NOMO-1 treated with DMSO at 0.1 percent for 48 hours (cell line): ENCODE results near the gene DENND11.
"Not testable (repeated sequence)": the region's sequence is repeated elsewhere in the genome, so short reads cannot be mapped to it uniquely, and the experiment has no call there.

Source experiments
- DNase-seq: peaks from one replicate; lab custom pipeline; 2025; ENCODE audit not compliant: unreplicated experiment; lab: John Stamatoyannopoulos, UW

DENND11 gene

GRCh38 chr7:141708351-141708750 lies 6.4 kb upstream of the DENND11 start, which contains the start of gene WEE2:
Gene WEE2, plus strand, starts transcription at chr7:141708353. Its CDS starts 406 bp downstream, at chr7:141708759.
- DNase-seq, result no peak

GRCh38 chr7:141706239-141707064 lies 4.5 kb upstream of the DENND11 start:
- DNase-seq, result no peak

GRCh38 chr7:141704741-141705140 lies 2.8 kb upstream of the DENND11 start:
- no peak for DNase-seq

DNA sequence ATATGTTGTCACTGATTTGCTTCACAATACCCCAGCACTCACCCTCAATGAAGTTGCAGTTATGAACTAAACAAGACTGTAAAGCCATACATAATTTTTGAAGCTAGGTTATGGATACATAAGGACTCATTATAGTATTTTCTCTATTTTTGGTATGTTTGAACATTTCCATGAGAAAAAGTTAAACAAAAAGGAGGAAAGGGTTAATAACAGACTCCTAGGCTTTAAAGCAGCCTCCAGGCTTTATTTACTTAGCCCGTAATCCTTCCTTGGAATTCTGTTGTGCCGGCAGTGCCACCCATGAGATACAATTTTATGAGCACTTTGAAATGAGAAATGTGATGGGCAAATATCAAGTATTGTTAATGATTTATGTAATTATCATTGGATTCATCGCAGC lies 2.1 kb upstream of the DENND11 start:
- no peak for DNase-seq

GRCh38 chr7:141702892-141703291 lies 926 bp upstream of the DENND11 start:
- DNase-seq, result no peak

DNA sequence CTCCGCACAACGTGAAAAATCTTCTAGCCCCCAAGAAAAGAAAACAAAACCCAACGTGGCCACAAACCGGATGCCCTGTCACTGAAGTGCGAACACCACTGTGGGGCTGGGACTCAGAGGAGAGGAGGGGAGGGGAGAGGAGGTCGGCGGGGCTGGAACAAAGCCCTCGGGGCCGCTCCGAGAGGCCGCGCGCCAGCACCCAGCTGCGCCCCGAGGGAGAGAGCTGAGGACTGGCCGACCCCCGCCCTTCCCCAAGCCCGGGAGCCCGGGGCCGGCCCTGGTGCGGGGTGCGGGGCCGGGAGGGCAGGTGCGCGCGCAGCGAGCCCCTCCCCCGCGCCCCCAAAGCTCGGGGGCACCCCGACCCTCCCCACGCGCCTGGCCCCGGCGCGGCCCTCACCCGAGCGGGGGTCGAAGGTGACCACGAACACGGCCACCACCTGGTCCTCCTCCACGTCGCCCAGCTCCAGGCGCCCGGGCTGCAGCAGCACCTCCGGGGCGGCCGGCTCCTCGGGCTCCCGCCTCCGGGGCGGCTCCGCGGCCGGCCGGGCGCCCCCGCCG lies 398 bp downstream of the DENND11 start:
- DNase-seq, result no peak

DNA sequence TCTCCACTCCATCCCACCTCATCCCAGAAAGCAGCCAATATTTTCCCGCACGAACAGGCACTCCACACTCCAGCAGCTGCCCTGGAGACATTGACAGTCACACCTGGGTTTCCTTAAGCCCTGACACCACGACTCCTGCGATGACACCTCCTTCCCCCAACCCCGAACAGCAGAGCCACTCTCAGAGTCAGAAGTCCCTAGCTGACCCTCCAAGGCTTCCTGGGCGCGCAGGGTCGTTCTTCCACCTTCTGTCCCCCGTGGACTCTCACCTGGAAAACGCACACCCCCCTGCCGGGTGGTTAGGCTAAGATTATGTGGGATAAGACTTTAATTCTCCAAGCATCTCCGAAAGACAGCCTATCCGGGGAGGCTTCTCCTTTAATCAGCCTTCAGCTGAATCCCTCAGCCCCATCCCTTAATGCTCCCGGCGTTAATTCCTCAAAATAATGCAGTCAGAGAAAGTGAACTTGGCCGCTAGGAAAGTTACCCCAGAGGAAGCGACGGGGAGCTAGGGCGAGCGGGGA lies 1.1 kb downstream of the DENND11 start:
- no peak for DNase-seq

- DNase-seq, result no peak
Measured at GRCh38 chr7:141700296-141700847, 1.6 kb downstream of the DENND11 start.

DNA sequence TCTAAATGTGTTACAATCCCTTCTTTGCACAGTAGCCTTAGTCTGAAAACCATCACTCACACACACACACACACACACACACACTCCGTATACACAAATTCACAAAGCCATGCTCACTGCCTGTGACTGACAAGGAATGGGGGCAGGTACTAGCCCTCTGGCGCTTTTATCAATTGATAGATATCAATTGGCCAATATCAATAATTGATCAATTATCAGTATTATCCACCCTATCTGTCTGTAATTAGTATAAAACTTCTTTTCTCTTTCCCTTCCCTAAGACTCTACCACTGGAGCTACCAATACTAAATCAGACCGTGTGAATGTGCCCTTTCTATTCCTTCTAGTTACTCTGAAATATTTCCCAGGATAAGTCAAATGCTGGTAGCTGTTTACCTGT lies 2.1 kb downstream of the DENND11 start:
- DNase-seq, result no peak

DNA sequence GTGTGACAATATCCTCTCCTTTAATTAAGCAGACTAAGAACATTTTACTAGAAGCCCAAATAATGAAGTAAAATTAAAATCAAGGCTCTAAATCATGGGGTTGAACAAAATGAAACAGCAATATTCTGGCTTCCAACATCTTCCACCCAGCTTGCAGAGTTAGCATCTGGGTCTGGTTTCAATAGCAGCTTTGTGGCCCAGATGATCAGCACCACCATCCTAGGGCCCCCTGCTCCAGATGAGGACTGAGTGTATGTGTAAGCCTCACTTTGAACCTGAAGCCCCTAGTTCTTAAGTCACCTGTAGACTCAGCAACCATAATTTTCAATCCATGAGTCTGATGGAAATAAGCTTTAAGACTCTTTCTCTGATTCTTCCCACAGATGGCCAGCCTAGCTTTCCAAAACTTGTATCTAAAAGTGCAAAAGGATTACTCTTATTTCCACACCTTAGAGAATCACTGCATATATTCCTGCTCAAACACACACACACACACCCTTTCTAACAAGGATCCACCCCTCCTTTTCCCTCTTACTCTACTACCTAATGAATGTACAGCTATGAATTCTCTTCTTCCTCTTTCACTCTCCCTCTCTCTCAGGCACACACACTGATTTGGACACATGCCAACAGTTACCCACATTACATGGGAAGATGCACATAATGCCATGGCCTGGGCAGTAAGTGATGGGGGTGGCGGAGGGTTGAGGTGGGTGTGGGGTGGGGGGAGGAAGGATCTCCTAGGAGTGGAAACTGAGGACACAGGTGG lies 3.5 kb downstream of the DENND11 start:
- DNase-seq, result peak; percentile 33

DNA sequence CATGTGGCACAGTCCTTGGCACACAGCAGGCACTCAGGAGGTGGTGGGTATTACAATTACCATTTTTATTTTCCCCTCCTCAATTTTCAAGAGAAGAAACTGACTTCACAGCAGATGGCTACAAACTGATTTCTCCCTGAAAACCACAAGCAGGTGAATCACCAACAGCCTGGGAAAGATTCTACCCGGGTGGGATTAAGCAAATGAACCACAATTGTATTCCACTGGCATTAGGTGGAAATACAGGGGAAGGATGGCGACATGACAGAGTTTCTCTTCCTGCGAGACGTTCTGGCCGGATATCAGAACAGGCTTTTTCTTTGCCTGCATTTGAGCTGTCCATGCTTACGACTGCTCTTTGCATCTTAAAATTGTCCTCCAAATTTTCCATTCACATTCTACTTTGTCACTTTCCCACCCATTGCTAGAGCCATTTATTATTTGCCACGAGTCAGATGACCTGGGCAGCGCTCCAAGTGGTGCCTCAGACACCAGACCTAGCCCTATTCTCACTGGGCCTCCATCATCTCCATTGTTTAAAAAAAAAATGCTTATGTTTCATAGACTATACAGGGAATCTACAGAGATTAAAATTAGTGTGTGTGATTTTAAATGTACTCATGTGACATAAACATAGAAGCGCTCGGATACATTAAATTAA lies 4.6 kb downstream of the DENND11 start:
- no peak for DNase-seq

DNA sequence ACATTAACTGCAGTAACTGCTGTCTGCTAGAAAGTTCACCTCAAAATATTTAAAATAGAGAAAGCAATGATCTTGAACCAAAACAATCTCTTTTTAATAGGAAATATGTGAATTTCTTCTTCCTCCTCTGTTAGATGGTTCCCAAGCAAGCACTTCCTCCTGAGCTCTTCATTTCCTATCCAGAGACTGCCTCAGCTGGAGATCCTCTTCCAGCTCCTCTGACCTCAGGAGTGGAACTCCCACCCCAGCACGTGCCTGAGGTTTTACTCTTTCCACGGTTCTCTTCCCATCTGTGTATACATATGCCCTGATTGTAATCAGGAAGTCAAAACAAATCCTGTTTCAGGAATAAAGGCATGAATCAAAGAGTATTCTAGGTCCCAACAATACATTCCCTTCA lies 5.6 kb downstream of the DENND11 start:
- no peak for DNase-seq

- DNase-seq, result no peak
Measured at GRCh38 chr7:141695803-141696289, 6.1 kb downstream of the DENND11 start.

- DNase-seq, result no peak
Measured at GRCh38 chr7:141693082-141693481, 8.9 kb downstream of the DENND11 start.

- no peak for DNase-seq
Measured at GRCh38 chr7:141691961-141692360, 10.0 kb downstream of the DENND11 start.

GRCh38 chr7:141691540-141691939 lies 10.4 kb downstream of the DENND11 start:
- no peak for DNase-seq

DNA sequence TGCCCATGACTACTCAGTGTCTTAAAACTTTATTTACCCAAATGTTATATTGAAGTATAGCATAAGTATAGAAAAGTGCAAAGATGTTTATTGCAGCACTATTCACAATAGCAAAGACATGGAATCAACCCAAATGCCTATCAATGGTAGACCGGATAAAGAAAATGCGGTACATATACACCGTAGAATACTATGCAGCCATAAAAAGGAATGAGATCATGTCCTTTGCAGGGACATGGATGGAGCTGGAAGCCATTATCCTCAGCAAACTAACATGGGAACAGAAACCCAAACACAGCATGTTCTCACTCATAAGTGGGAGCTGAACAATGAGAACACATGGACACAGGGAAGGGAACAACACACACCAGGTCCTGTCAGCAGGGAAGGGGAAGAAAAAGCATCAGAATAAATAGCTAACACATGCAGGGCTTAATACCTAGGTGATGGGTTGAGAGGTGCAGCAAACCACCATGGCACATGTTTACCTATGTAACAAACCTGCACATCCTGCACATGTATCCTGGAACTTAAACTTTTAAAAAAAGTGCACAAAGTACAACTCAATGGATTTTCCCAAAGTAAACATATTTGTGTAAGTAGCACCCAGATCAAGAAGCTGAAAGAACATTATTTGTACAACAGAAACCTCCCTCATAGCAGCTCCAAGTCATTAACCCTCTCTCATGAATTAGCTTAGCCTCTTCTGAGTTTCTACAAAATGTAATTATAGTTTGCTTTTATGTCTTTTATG lies 12.7 kb downstream of the DENND11 start:
- DNase-seq, result not testable (repeated sequence)

DNA sequence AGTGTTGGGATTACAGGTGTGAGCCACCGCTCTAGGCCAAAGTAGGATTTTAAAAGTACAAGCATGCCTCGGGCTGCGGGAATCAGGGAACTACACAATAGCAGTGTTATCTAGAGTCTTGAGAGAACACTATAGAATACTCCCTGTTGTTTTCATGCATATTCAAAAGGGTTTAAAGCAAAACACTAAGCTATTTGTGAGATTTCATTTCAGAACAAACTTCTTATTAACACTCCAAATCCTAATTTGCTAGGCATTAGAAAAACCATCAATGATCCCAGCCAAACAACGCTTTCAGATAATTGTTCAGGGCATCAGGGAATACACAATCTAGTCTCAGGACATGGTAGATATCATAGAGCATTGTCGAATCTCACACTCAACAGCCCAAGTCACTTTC lies 13.9 kb downstream of the DENND11 start:
- DNase-seq, result no peak

GRCh38 chr7:141686670-141687069 lies 15.3 kb downstream of the DENND11 start:
- no peak for DNase-seq

DNA sequence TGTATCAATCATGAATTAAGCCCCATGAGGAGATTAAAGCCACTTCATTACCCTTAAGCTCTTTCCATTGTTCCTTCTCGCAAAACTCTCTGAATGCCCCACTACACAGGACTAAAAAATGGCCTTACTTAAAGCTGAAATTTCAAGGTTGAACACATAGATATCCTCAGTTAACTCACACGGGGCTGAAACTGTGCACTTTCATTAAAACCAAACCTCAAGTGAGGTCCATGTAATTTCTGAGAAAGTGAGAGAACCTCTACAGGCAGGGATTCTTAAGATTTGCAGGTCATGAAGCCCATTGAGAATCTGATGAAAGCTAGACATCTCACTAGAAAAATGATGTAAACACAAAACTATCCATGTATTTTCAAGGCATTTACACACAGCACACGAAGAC lies 15.9 kb downstream of the DENND11 start:
- DNase-seq, result no peak
